Bronchial epithelial cell (primary cell): ENCODE results near the gene CTCF. TPM values are rescaled to one million over a fixed set of nuclear protein-coding genes. Genes with fewer than 3 reads are reported as not detected.

ENCODE experiments used
- DNase-seq: peaks from one replicate; pipeline ENCODE4 v3.0.0-alpha.2; 2010; ENCODE audit warnings: low read depth
- FAIRE-seq: peaks from 2 replicates; lab custom pipeline; 2011; peaks lifted over from hg19 to GRCh38; lab: Jason Lieb, UNC
- H3K27me3 ChIP-seq: 2 replicates; pipeline ENCODE4 v1.5.1; 2011; ENCODE audit warnings: low read length; ENCODE audit not compliant: control insufficient read depth, insufficient read depth
- H3K36me3 ChIP-seq: 2 replicates; pipeline ENCODE4 v1.5.1; 2011; ENCODE audit warnings: low read length; ENCODE audit not compliant: control insufficient read depth, insufficient read depth
- H3K4me3 ChIP-seq: 2 replicates; pipeline ENCODE4 v1.5.1; 2011; ENCODE audit warnings: mild to moderate bottlenecking, low read depth, low read length, control low read depth
- CTCF ChIP-seq: IDR thresholded peaks from 2 replicates; pipeline ENCODE4 v1.5.1; 2011; ENCODE audit warnings: mild to moderate bottlenecking, moderate library complexity, low read length, control low read depth, inconsistent platforms; ENCODE audit not compliant: insufficient read depth, severe bottlenecking
- total RNA-seq: library from RNA; depleted of rRNA; stranded (reverse); fragments of >200 nt; gene quantifications from 2 replicates; pipeline ENCODE4 v1.2.1, GENCODE V29; 2014

Gene CTCF
- total RNA-seq, 1 donor from 2014 or later: 21.1 TPM

DNA sequence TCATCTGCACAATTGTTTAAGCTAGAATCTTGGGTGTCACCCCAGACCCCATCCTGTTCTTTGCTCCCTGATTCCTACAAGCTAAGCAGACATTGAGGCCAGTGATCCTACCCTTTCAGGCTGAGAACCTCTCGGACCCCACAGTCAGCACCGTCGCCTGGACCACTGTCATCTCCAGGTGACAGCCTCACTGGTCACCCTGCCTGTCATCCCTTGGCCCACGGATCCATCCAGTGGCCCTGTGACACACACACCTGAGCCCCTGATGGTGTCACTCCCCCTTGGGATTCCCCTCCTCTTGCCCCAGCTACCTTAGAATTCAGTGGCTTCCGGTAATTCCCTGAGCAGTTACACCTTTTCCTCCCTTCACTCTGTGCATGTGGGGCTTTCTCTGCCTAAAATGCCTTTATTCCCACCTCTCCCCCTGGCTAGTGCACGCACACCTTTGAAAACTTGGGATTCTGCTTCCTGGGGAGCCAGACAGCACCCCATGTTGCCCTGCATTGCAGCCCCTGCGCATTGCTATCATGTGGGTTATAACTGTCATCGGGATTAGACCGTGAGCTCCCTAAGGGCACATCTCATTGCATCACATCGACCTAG lies 107.3 kb downstream of the CTCF start:
- FAIRE-seq: no peak
- DNase-seq: no peak
- no peak for TF ChIP-seq CTCF
- no peaks in the 10 kb centered on the region for H3K36me3 ChIP-seq
- H3K27me3 ChIP-seq: no peaks in the 10 kb centered on the region
- H3K4me3 ChIP-seq: no peak overlapping the region

DNA sequence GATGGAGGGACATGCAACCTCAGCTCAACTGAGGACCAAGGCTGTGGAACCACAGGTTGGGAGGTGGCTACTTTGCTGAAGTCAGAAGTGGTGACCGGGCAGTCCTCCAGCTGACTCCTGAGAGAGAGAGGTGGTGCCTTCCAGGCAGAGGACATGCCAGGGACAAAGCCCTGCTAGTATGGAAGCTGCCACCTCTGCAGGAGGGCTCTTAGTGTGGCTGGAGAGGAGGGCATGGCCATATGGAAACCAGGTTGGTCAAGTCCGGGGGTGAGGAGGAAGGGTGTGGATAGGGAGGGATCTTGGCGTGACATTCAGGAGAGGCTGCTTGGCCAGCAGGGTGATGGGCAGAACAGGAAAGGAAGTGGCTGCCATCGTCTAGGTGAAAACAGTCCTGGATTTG lies 110.0 kb downstream of the CTCF start:
- TF ChIP-seq CTCF: no peak
- FAIRE-seq (no peak), DNase-seq (no peak)
- Histone ChIP-seq H3K27me3 (no peaks in the 10 kb centered on the region), H3K36me3 (peaks cover 3% of the 10 kb centered on the region), H3K4me3 (no peak overlapping the region)

- DNase-seq (peak; percentile 49), FAIRE-seq (peak; percentile 91)
- TF ChIP-seq CTCF: peak; percentile 82
These were observed 110.7 kb downstream of the CTCF start for GRCh38 chr16:67672739-67673662.

DNA sequence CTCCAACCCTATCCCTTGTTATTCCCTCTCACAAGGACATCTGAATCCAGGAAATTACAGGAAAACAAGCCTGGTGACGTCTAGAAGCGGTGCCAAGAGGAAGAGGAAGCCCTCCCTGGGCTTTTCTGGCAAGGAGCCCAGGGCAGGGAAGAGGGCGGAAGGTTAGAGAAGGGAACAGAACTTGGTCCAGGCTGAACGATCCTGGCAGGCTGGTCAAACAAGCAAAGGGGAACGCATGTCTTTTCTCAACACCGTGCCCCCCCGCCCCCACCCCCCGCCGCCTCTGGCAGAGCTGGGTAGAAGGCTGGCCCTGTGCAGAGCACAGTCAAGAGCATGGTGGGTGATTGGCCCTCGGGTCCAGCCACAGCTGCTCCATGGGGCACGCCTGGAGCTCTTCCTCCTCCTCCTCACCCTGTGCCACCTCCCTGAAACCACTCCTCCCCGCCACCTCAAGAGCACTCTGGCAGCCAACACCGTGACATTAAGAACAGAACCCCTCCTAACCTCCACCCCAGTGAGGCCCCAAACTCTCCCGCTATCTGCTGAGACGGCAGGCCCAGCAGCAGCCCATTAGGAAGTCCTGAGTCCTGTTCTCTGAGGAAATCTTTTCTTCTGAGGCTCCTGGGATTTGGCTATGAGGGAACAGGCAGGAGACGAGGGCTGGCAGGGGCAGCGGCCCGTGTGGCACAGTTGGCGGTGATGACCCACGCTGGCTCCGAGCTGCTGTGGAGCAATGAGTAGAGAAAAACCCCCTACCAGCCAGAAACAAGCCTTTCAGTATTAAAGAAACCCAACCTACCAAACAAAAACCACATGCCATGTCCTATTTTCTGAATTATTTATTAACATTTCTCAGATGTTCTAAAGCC lies 111.6 kb downstream of the CTCF start:
- Histone ChIP-seq H3K36me3 (peaks cover 3% of the 10 kb centered on the region), H3K27me3 (no peaks in the 10 kb centered on the region), H3K4me3 (no peak overlapping the region)
- FAIRE-seq: no peak
- peak; percentile 13 for DNase-seq
- TF ChIP-seq CTCF: no peak

More at GRCh38 chr16:67672739-67673662, 110.7 kb downstream of the CTCF start:
- Histone ChIP-seq H3K4me3 (no peak overlapping the region), H3K36me3 (peaks cover 3% of the 10 kb centered on the region), H3K27me3 (no peaks in the 10 kb centered on the region)

DNA sequence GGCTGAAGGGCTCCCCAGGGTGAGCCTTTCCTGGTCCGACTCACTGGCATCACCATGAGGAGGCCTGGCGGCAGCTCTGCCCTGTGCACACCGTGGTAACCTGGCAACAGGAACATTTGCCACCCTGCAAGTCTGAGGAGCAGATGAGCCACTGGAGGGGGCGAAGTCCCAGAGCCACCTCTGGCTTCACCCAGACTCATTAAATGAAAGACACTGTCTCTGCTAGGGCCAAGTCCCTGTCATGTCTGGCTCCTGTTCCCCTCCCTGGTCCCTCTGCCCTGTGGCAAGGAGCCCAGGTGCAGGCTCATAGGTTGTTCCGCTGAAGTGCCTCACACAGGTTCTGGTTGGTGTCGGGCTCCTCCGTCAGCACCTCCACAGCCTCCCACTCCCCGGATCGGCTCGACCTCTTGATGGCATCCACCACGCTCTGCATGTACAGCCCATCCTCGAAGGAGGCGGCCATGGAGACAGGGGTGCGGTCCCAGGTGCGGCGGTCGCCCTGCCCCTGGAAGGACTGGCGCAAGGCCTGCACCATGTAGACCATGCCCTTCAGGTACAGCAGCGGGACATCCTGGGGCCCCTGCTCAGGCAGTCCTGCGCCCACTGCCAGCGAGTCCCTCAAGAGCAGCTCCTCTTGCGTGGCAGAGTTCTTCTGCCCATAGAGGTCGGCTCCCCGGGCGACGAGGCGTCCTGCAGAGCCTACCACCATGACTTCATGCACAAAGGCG lies 112.7 kb downstream of the CTCF start:
- DNase-seq (no peak), FAIRE-seq (no peak)
- TF ChIP-seq CTCF: no peak
- Histone ChIP-seq H3K4me3 (no peak overlapping the region), H3K36me3 (peaks cover 3% of the 10 kb centered on the region), H3K27me3 (no peaks in the 10 kb centered on the region)
